ENCODE measurements around the gene CYSRT1.

GRCh38 chr9:137194909-137195308 lies 30.1 kb upstream of the CYSRT1 start:
- no peak for TF ChIP-seq POLR2A (IDR thresholded peaks at IDR 0.05; ENCODE audit: low read depth, low read length)
- TF ChIP-seq CTCF (IDR thresholded peaks at IDR 0.05; ENCODE audit: extremely low read depth in 1 of 2, insufficient read depth in 1 of 2, low read depth in 1 of 2, low read length in 2 of 2): no peak
- no peak for TF ChIP-seq EZH2 (IDR thresholded peaks at IDR 0.05; ENCODE audit: borderline replicate concordance, low read depth, low read length, severe bottlenecking)
